Panc1 (cell line): ENCODE data around the gene EMP2. TPM values are rescaled to one million over a fixed set of nuclear protein-coding genes. Genes with fewer than 3 reads are reported as not detected.

Experiments
- ATAC-seq: fragments of 200-7000 bp; cut with Tn5 transposase; 2 replicates; pipeline ENCODE4 v1.9.1; 2020; ENCODE audit warnings: mild to moderate bottlenecking, moderate library complexity
- BruUV-seq: library from RNA; stranded (reverse); fragments of 400-500 nt; replicated peaks from 2 replicates; lab custom pipeline; 2021; lab: Mats Ljungman, UMichigan
- CTCF ChIA-PET: fragments of 300-600 bp; sonication (Branson Sonifier 250); formaldehyde crosslinking; loops from one replicate; lab custom pipeline; 2022; ENCODE audit warnings: antibody characterized with exemption; lab: Charles Lee
- POLR2A ChIA-PET: fragments of 300-600 bp; sonication (Branson Sonifier 250); formaldehyde crosslinking; loops from one replicate; lab custom pipeline; 2022; ENCODE audit warnings: antibody characterized with exemption; lab: Charles Lee
- DNase-seq: peaks from one replicate; pipeline ENCODE4 v3.0.0-alpha.2; 2010; ENCODE audit warnings: low read depth, low spot score
- H3K27ac ChIP-seq: 2 replicates; pipeline ENCODE4 v1.5.1; 2011; ENCODE audit warnings: mild to moderate bottlenecking, low read length, inconsistent platforms
- H3K27me3 ChIP-seq: fragments of 200-500 bp; sonication (Bioruptor generic); 2 replicates; pipeline ENCODE4 v1.6.0; 2014; ENCODE audit warnings: low read length, inconsistent platforms; ENCODE audit not compliant: control insufficient read depth, insufficient read depth
- H3K36me3 ChIP-seq: fragments of 200-500 bp; sonication (Bioruptor generic); 2 replicates; pipeline ENCODE4 v1.5.1; 2014; ENCODE audit warnings: inconsistent platforms, mild to moderate bottlenecking, low read length, moderate library complexity; ENCODE audit not compliant: control insufficient read depth, insufficient read depth
- H3K4me1 ChIP-seq: 2 replicates; pipeline ENCODE4 v1.5.1; 2011; ENCODE audit warnings: inconsistent platforms, mild to moderate bottlenecking, low read length, moderate library complexity; ENCODE audit not compliant: control insufficient read depth, insufficient read depth
- H3K4me3 ChIP-seq, 2 experiments: 2 replicates each; pipeline ENCODE4 v1.5.1; 2011 to 2012; ENCODE audit warnings: low read depth in 2 of 2, low read length in 2 of 2, mild to moderate bottlenecking in 2 of 2, inconsistent platforms in 1 of 2, moderate library complexity in 1 of 2
- H3K9me3 ChIP-seq: fragments of 200-500 bp; sonication (Bioruptor generic); 2 replicates; pipeline ENCODE4 v1.5.1; 2014; ENCODE audit warnings: low read depth, mild to moderate bottlenecking, inconsistent platforms, low read length, moderate library complexity; ENCODE audit not compliant: control insufficient read depth, insufficient read depth
- POLR2AphosphoS5 ChIP-seq: IDR thresholded peaks from 2 replicates; pipeline ENCODE4 v1.6.1; 2012; ENCODE audit warnings: mild to moderate bottlenecking, low read depth, low read length, moderate library complexity
- SIN3A ChIP-seq: IDR thresholded peaks from 2 replicates; pipeline ENCODE4 v1.6.1; 2012; ENCODE audit warnings: low read depth, mild to moderate bottlenecking, low read length, moderate library complexity, borderline replicate concordance; ENCODE audit not compliant: insufficient read depth
- TCF7L2 ChIP-seq: IDR thresholded peaks from 2 replicates; pipeline ENCODE4 v1.6.1; 2011; ENCODE audit warnings: mild to moderate bottlenecking, low read depth, low read length, inconsistent platforms
- in situ Hi-C: cut with HindIII; loops from 2 replicates; pipeline ENCODE4 v1.10.0; 2016; ENCODE audit warnings: low sequenced_read_pairs, low pct_unique_long_range_greater_than_20kb
- intact Hi-C: fragments of 100-400 bp; cut with micrococcal nuclease; formaldehyde crosslinking; loops from one replicate; pipeline ENCODE4 v1.10.0; 2022; ENCODE audit not compliant: unreplicated experiment
- total RNA-seq: library from RNA; stranded (reverse); gene quantifications from one replicate; pipeline ENCODE4 v1.2.1, GENCODE V29; 2021; ENCODE audit not compliant: unreplicated experiment
- TF ChIP-seq, protein P1 (sequence below): fragments of 450-650 bp; IDR thresholded peaks from 2 replicates; pipeline ENCODE4 v1.5.1; 2017; ENCODE audit warnings: mild to moderate bottlenecking
- TF ChIP-seq, protein P2 (sequence below), 2 experiments: IDR thresholded peaks; 2 replicates each; pipeline ENCODE4 v1.6.1; 2011 to 2012; ENCODE audit warnings: low read depth in 2 of 2, control low read depth in 1 of 2, low read length in 1 of 2, mild to moderate bottlenecking in 1 of 2, moderate library complexity in 1 of 2; ENCODE audit not compliant: insufficient read depth in 1 of 2

Gene EMP2
- total RNA-seq, 1 experiment from 2014 or later = 13.8 TPM

DNA sequence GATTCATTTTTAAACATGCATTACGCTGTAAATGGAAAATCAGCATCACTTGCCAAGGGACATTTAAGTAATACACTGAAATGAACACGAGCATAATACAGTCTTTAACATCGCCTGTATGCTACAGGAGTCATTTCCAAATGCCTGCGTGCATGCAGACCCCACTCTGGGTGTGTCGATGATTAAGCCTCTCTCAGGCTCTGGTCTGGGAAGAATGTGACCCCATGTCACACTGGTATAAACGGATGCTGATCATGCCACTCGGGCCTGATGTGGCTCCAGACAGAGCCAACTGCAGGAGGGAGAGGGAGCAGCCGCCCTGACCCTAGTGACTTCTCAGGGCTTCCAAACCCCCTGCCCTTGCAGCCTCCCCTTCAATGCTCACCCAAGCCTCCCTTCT is 10.8 kb downstream of the EMP2 start:
- intact Hi-C loops (no loop called here), in situ Hi-C loops (no loop called here)
- DNase-seq = no peak
- ChIA-PET POLR2A (no interaction called here), CTCF (no interaction called here)
- H3K4me3 ChIP-seq = no peak overlapping the region
- no TSS peak for BruUV-seq
- no peaks in the 10 kb centered on the region for H3K36me3 ChIP-seq
- no peak overlapping the region for H3K27ac ChIP-seq
- no peaks in the 10 kb centered on the region for H3K4me1 ChIP-seq
- H3K9me3 ChIP-seq = no peaks in the 10 kb centered on the region
- TF ChIP-seq, protein P1, sequence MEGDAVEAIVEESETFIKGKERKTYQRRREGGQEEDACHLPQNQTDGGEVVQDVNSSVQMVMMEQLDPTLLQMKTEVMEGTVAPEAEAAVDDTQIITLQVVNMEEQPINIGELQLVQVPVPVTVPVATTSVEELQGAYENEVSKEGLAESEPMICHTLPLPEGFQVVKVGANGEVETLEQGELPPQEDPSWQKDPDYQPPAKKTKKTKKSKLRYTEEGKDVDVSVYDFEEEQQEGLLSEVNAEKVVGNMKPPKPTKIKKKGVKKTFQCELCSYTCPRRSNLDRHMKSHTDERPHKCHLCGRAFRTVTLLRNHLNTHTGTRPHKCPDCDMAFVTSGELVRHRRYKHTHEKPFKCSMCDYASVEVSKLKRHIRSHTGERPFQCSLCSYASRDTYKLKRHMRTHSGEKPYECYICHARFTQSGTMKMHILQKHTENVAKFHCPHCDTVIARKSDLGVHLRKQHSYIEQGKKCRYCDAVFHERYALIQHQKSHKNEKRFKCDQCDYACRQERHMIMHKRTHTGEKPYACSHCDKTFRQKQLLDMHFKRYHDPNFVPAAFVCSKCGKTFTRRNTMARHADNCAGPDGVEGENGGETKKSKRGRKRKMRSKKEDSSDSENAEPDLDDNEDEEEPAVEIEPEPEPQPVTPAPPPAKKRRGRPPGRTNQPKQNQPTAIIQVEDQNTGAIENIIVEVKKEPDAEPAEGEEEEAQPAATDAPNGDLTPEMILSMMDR = no peak
- TF ChIP-seq SIN3A (no peak), POLR2AphosphoS5 (no peak), TCF7L2 (no peak)
- TF ChIP-seq, protein P2, sequence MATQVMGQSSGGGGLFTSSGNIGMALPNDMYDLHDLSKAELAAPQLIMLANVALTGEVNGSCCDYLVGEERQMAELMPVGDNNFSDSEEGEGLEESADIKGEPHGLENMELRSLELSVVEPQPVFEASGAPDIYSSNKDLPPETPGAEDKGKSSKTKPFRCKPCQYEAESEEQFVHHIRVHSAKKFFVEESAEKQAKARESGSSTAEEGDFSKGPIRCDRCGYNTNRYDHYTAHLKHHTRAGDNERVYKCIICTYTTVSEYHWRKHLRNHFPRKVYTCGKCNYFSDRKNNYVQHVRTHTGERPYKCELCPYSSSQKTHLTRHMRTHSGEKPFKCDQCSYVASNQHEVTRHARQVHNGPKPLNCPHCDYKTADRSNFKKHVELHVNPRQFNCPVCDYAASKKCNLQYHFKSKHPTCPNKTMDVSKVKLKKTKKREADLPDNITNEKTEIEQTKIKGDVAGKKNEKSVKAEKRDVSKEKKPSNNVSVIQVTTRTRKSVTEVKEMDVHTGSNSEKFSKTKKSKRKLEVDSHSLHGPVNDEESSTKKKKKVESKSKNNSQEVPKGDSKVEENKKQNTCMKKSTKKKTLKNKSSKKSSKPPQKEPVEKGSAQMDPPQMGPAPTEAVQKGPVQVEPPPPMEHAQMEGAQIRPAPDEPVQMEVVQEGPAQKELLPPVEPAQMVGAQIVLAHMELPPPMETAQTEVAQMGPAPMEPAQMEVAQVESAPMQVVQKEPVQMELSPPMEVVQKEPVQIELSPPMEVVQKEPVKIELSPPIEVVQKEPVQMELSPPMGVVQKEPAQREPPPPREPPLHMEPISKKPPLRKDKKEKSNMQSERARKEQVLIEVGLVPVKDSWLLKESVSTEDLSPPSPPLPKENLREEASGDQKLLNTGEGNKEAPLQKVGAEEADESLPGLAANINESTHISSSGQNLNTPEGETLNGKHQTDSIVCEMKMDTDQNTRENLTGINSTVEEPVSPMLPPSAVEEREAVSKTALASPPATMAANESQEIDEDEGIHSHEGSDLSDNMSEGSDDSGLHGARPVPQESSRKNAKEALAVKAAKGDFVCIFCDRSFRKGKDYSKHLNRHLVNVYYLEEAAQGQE (IDR thresholded peaks at IDR 0.05; ENCODE audit: insufficient read depth in 1 of 2, low read depth in 2 of 2, low read length in 1 of 2) = no peak
- H3K27me3 ChIP-seq = no peaks in the 10 kb centered on the region
- ATAC-seq = no peak

DNA sequence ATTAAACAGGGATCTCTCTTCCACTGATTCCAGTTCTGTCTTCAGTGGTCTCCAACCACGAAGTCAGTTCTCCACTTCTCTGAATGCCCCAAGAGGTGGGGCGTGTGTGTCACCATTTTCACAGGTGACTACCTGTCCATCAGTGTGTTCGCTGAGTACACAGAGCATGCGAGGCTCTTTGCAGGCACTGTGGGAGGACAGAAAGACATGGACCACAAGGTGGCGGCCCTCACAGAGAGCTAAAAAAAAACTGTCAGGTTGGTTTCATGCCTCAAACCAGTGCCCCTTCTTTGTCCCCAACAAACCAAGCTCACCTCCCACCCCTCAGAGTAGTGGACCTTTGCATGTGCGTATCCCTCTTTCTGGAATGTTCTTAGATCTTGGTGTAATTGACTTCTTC is 13.8 kb downstream of the EMP2 start:
- Histone ChIP-seq H3K4me3 (no peak overlapping the region), H3K36me3 (no peaks in the 10 kb centered on the region), H3K9me3 (no peaks in the 10 kb centered on the region), H3K27me3 (no peaks in the 10 kb centered on the region), H3K4me1 (no peaks in the 10 kb centered on the region), H3K27ac (no peak overlapping the region)
- ChIA-PET POLR2A (no interaction called here), CTCF (interaction anchor here (0.5 kb wide), 1 partner anchor 50 kb away, joined by 6 read pairs; no protein-coding TSS in a partner anchor)
- no peak for ATAC-seq
- no TSS peak for BruUV-seq
- TF ChIP-seq, protein P1 = no peak; the same call in 1 of the 2 replicates
- TF ChIP-seq, protein P2 (IDR thresholded peaks at IDR 0.05; ENCODE audit: insufficient read depth in 1 of 2, low read depth in 2 of 2, low read length in 1 of 2) = no peak
- TF ChIP-seq TCF7L2 (no peak), POLR2AphosphoS5 (no peak), SIN3A (no peak)
- intact Hi-C loops = no loop called here
- in situ Hi-C loops = no loop called here
- no peak for DNase-seq
